Testis (tissue), 3 donors: ENCODE data around the gene DAB2. TPM values are rescaled to one million over a fixed set of nuclear protein-coding genes. Genes with fewer than 3 reads are reported as not detected.

Source experiments
- DNase-seq: peaks from one replicate; pipeline ENCODE4 v3.0.0-alpha.2; 2019
- H3K27ac ChIP-seq, 2 donors: fragments of 200-600 bp; sonication (generic); one replicate each; pipeline ENCODE4 v1.5.1; 2019
- H3K27me3 ChIP-seq: fragments of 200-600 bp; sonication (generic); one replicate; pipeline ENCODE4 v1.5.1; 2019
- H3K36me3 ChIP-seq: fragments of 200-600 bp; sonication (generic); one replicate; pipeline ENCODE4 v1.5.1; 2017; ENCODE audit warnings: low read depth; ENCODE audit errors: missing control alignments
- H3K4me1 ChIP-seq: fragments of 200-600 bp; sonication (generic); one replicate; pipeline ENCODE4 v1.5.1; 2019
- H3K4me3 ChIP-seq, 2 donors: fragments of 200-600 bp; sonication (generic); one replicate each; pipeline ENCODE4 v1.5.1; 2017 to 2019
- H3K9me3 ChIP-seq: fragments of 200-600 bp; sonication (generic); one replicate; pipeline ENCODE4 v1.5.1; 2017
- CTCF ChIP-seq, 3 experiments: fragments of 450-650 bp in 2 of 3; fragments of 200-600 bp in 1 of 3; sonication (generic) in 1 of 3; IDR thresholded peaks; one replicate each; pipeline ENCODE4 v1.5.1; 2016 to 2019; ENCODE audit warnings: antibody characterized with exemption in 3 of 3, mild to moderate bottlenecking in 2 of 3, moderate library complexity in 1 of 3
- POLR2A ChIP-seq: fragments of 450-650 bp; IDR thresholded peaks from one replicate; pipeline ENCODE4 v1.6.1; 2017; ENCODE audit warnings: antibody characterized with exemption, mild to moderate bottlenecking, moderate library complexity
- WGBS, 2 donors: methylation state at CpG; one replicate each; pipeline ENCODE4 v1.1.5; 2018; 5-methylcytosine and 5-hydroxymethylcytosine counted together
- intact Hi-C: fragments of 100-400 bp; cut with DNase I; formaldehyde crosslinking; loops from one replicate; pipeline ENCODE4 v1.15.1; 2023; ENCODE audit warnings: low total_unique reads
- polyA plus RNA-seq: library from polyadenylated mRNA; stranded (reverse); fragments of 350-450 nt; fragmentation: Illumina TruSeq; extraction: RNeasy Lipid Tissue Mini Kit (QIAGEN cat#74804); gene quantifications from one replicate; pipeline ENCODE4 v1.2.3, GENCODE V29; 2014; ENCODE audit warnings: low read depth, low replicate concordance; ENCODE audit not compliant: insufficient read depth
- total RNA-seq, 2 donors: library from RNA; depleted of rRNA; stranded (reverse); fragments of >200 nt; gene quantifications; one replicate each; pipeline ENCODE4 v1.2.3, GENCODE V29; 2016

The DAB2 gene
- total and polyA plus RNA-seq, 3 donors from 2014 or later: 12.9 to 56.2 (median 29.7) TPM

- no peak for TF ChIP-seq CTCF (IDR thresholded peaks at IDR 0.05)
- no peak for TF ChIP-seq POLR2A
- intact Hi-C loops: no loop called here
- H3K36me3 ChIP-seq: no peaks in the 10 kb centered on the region
- no peaks in the 10 kb centered on the region for H3K27me3 ChIP-seq
- no peak overlapping the region for H3K4me3 ChIP-seq
- H3K4me1 ChIP-seq: no peaks in the 10 kb centered on the region
- no peaks in the 10 kb centered on the region for H3K9me3 ChIP-seq
- no peak overlapping the region for H3K27ac ChIP-seq
- WGBS, 2 donors: 90 to 96% methylated on average over 4 to 8 of the region's 8 CpGs
- DNase-seq: no peak
Observed at GRCh38 chr5:39362646-39363045, 62.1 kb downstream of the DAB2 start.

- Histone ChIP-seq H3K9me3 (no peaks in the 10 kb centered on the region), H3K27me3 (no peaks in the 10 kb centered on the region), H3K36me3 (no peaks in the 10 kb centered on the region), H3K4me3 (no peak overlapping the region), H3K4me1 (no peaks in the 10 kb centered on the region), H3K27ac (no peak overlapping the region)
- 88 to 93% methylated on average over 4 of the region's 4 CpGs for WGBS, 2 donors
- intact Hi-C loops: no loop called here
- TF ChIP-seq CTCF (IDR thresholded peaks at IDR 0.05): no peak
- TF ChIP-seq POLR2A: no peak
- DNase-seq: no peak
Observed at GRCh38 chr5:39361306-39361705, 63.5 kb downstream of the DAB2 start.

- Histone ChIP-seq H3K4me1 (no peaks in the 10 kb centered on the region), H3K9me3 (no peaks in the 10 kb centered on the region), H3K27me3 (no peaks in the 10 kb centered on the region), H3K36me3 (no peaks in the 10 kb centered on the region), H3K4me3 (no peak overlapping the region), H3K27ac (no peak overlapping the region)
- WGBS, 2 donors: 87 to 89% methylated on average over 5 of the region's 5 CpGs
- intact Hi-C loops: no loop called here
- no peak for DNase-seq
- no peak for TF ChIP-seq POLR2A
- TF ChIP-seq CTCF (IDR thresholded peaks at IDR 0.05): no peak
Observed at GRCh38 chr5:39360471-39361111, 64.2 kb downstream of the DAB2 start.

GRCh38 chr5:39356263-39356662 lies 68.5 kb downstream of the DAB2 start:
- DNase-seq: no peak
- 93 to 99% methylated on average over 3 of the region's 3 CpGs for WGBS, 2 donors
- H3K4me1 ChIP-seq: no peaks in the 10 kb centered on the region

More at GRCh38 chr5:39356263-39356662, 68.5 kb downstream of the DAB2 start:
- Histone ChIP-seq H3K4me3 (no peak overlapping the region), H3K9me3 (no peaks in the 10 kb centered on the region), H3K36me3 (no peaks in the 10 kb centered on the region), H3K27ac (no peak overlapping the region), H3K27me3 (no peaks in the 10 kb centered on the region)
- no peak for TF ChIP-seq CTCF (IDR thresholded peaks at IDR 0.05)
- no peak for TF ChIP-seq POLR2A
- intact Hi-C loops: no loop called here
